Activated B cell treated with CpG ODN at 0.5 μM for 24 hours (primary cell): ENCODE results near the gene BOLA1. TPM values are rescaled to one million over a fixed set of nuclear protein-coding genes. Genes with fewer than 3 reads are reported as not detected.
"Not testable (repeated sequence)": the region's sequence is repeated elsewhere in the genome, so short reads cannot be mapped to it uniquely, and the experiment has no call there.

Source experiments
- ATAC-seq: fragments of 200-7000 bp; cut with Tn5 transposase; one replicate; pipeline ENCODE4 v1.10.0; 2021; ENCODE audit warnings: low read depth, mild to moderate bottlenecking, moderate library complexity
- CTCF ChIA-PET: fragments of 350-600 bp; sonication (Branson Sonifier 250); formaldehyde crosslinking; loops from one replicate; lab custom pipeline; 2021; ENCODE audit warnings: antibody characterized with exemption; lab: Charles Lee
- POLR2A ChIA-PET: fragments of 350-600 bp; sonication (Branson Sonifier 250); formaldehyde crosslinking; loops from one replicate; lab custom pipeline; 2021; ENCODE audit warnings: antibody characterized with exemption; lab: Charles Lee
- DNase-seq: peaks from one replicate; pipeline ENCODE4 v3.0.0; 2022
- H3K27ac Mint-ChIP-seq: one replicate; pipeline ENCODE4 v1.8.0; 2020; ENCODE audit warnings: mixed read lengths
- H3K27me3 Mint-ChIP-seq: one replicate; pipeline ENCODE4 v1.8.0; 2021; ENCODE audit warnings: mixed read lengths
- H3K36me3 Mint-ChIP-seq: one replicate; pipeline ENCODE4 v1.8.0; 2021; ENCODE audit warnings: low read depth, mixed read lengths
- H3K4me1 Mint-ChIP-seq: one replicate; pipeline ENCODE4 v1.8.0; 2021; ENCODE audit warnings: mixed read lengths
- H3K4me3 Mint-ChIP-seq: one replicate; pipeline ENCODE4 v1.8.0; 2020; ENCODE audit warnings: mild to moderate bottlenecking, mixed read lengths
- H3K9me3 Mint-ChIP-seq: one replicate; pipeline ENCODE4 v1.8.0; 2020; ENCODE audit warnings: mixed read lengths
- CTCF ChIP-seq: fragments of 200-600 bp; IDR thresholded peaks from one replicate; pipeline ENCODE4 v1.8.0; 2022; ENCODE audit warnings: antibody characterized with exemption, mild to moderate bottlenecking
- intact Hi-C: fragments of 100-400 bp; cut with micrococcal nuclease; formaldehyde crosslinking; loops from one replicate; pipeline ENCODE4 v1.15.1; 2024
- total RNA-seq: library from RNA; stranded (reverse); gene quantifications from 2 replicates; pipeline ENCODE4 v1.2.3, GENCODE V29; 2022

Gene BOLA1
- total RNA-seq, 1 donor from 2014 or later: 10.2 TPM

- no peak for DNase-seq
- intact Hi-C loops: no loop called here
- Mint-ChIP-seq H3K4me3 (no peak overlapping the region), H3K36me3 (peaks cover 2% of the 10 kb centered on the region), H3K9me3 (no peaks in the 10 kb centered on the region), H3K27me3 (no peaks in the 10 kb centered on the region), H3K4me1 (peaks cover 2% of the 10 kb centered on the region), H3K27ac (no peak overlapping the region)
- TF ChIP-seq CTCF: no peak
- ChIA-PET CTCF (no interaction called here), POLR2A (interaction anchor here (0.5 to 7.3 kb wide), 11 partner anchors 8 to 1391 kb away, joined by 3 to 311 read pairs (median 65); partner anchors contain the start of genes BOLA1 and SF3B4)
- no peak for ATAC-seq
Observed at GRCh38 chr1:149884433-149885338, 14.7 kb upstream of the BOLA1 start.

GRCh38 chr1:149885339-149886120, 13.8 kb upstream of the BOLA1 start:
- Mint-ChIP-seq H3K36me3 (peaks cover 2% of the 10 kb centered on the region), H3K4me1 (peaks cover 2% of the 10 kb centered on the region), H3K9me3 (no peaks in the 10 kb centered on the region), H3K27ac (no peak overlapping the region), H3K4me3 (no peak overlapping the region), H3K27me3 (no peaks in the 10 kb centered on the region)
- TF ChIP-seq CTCF: no peak
- peak; percentile 2 for ATAC-seq
- peak; percentile 47 for DNase-seq
- CTCF ChIA-PET: no interaction called here
- POLR2A ChIA-PET: interaction anchor here (0.5 to 7.3 kb wide), 26 partner anchors 8 to 1574 kb away, joined by 3 to 311 read pairs (median 14); partner anchors contain the start of genes ANP32E, BOLA1, CIART and OTUD7B
- intact Hi-C loops: loop anchor here (1.0 kb wide), 1 partner anchor 182 kb away; the partner anchor contains the start of gene VPS45

DNA sequence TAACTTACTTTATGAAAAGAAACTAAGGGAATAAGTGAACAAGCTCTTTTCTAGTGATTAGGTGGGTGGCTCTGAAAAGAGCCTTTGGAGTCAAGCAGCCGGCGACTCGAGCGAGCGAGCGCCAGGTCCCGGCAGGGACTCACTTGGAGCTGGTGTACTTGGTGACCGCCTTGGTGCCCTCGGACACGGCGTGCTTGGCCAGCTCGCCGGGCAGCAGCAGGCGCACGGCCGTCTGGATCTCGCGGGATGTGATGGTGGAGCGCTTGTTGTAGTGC, 13.3 kb upstream of the BOLA1 start:
- intact Hi-C loops: loop anchor here (1.0 kb wide), 1 partner anchor 181 kb away; the partner anchor contains the start of gene VPS45
- CTCF ChIA-PET: interaction anchor here (2.1 kb wide), 1 partner anchor 301 kb away, joined by 10 read pairs; no protein-coding TSS in a partner anchor

GRCh38 chr1:149886396-149887195, 12.8 kb upstream of the BOLA1 start:
- Mint-ChIP-seq H3K9me3 (no peaks in the 10 kb centered on the region), H3K27me3 (no peaks in the 10 kb centered on the region), H3K36me3 (peaks cover 2% of the 10 kb centered on the region), H3K4me1 (peaks cover 2% of the 10 kb centered on the region), H3K4me3 (no peak overlapping the region), H3K27ac (no peak overlapping the region)
- ChIA-PET CTCF (interaction anchor here (2.1 kb wide), 1 partner anchor 301 kb away, joined by 10 read pairs; no protein-coding TSS in a partner anchor), POLR2A (interaction anchor here (0.6 to 7.3 kb wide), 42 partner anchors 9 to 1573 kb away, joined by 3 to 311 read pairs (median 8); partner anchors contain the start of genes ANP32E, BOLA1, CIART and ENSA)
- peak; percentile 74 for DNase-seq
- TF ChIP-seq CTCF: no peak
- intact Hi-C loops: loop anchor here (1.0 kb wide), 1 partner anchor 181 kb away; the partner anchor contains the start of gene VPS45
- peak; percentile 69 for ATAC-seq

More for the DNA sequence above, 13.3 kb upstream of the BOLA1 start:
- not testable (repeated sequence) for H3K27me3 Mint-ChIP-seq, DNase-seq, H3K4me3 Mint-ChIP-seq, ATAC-seq, H3K4me1 Mint-ChIP-seq, H3K27ac Mint-ChIP-seq, H3K9me3 Mint-ChIP-seq, H3K36me3 Mint-ChIP-seq
- POLR2A ChIA-PET: interaction anchor here (0.5 to 7.3 kb wide), 31 partner anchors 9 to 1573 kb away, joined by 3 to 311 read pairs (median 12); partner anchors contain the start of genes ANP32E, BOLA1, CIART and OTUD7B

DNA sequence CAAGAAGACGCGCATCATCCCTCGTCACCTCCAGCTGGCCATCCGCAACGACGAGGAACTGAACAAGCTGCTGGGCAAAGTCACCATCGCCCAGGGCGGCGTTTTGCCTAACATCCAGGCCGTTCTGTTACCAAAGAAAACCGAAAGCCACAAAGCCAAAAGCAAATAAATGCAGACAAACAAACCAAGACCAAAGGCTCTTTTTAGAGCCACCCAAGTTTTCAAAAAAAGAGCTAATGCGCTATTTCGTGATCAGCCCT, 12.2 kb upstream of the BOLA1 start:
- H3K9me3 Mint-ChIP-seq, H3K27me3 Mint-ChIP-seq, H3K27ac Mint-ChIP-seq, H3K4me1 Mint-ChIP-seq, intact Hi-C loops, H3K36me3 Mint-ChIP-seq, H3K4me3 Mint-ChIP-seq, ATAC-seq, DNase-seq: not testable (repeated sequence)
- CTCF ChIA-PET: interaction anchor here (1.0 to 2.1 kb wide), 4 partner anchors 42 to 300 kb away, joined by 3 to 10 read pairs (median 4); no protein-coding TSS in a partner anchor
- POLR2A ChIA-PET: interaction anchor here (0.6 to 7.3 kb wide), 45 partner anchors 10 to 1572 kb away, joined by 3 to 311 read pairs (median 7); partner anchors contain the start of genes ANP32E, APH1A, ARNT and BOLA1
